Large intestine (tissue), 3 donors: ENCODE results near the gene CTSD. TPM values are rescaled to one million over a fixed set of nuclear protein-coding genes. Genes with fewer than 3 reads are reported as not detected.

Source experiments
- DNase-seq, 2 donors: peaks; one replicate each; pipeline versions ENCODE4 v3.0.0 to v3.0.0-alpha.2; 2013
- H3K27ac ChIP-seq: one replicate; pipeline ENCODE4 v1.5.1; 2013; ENCODE audit warnings: low read length
- H3K27me3 ChIP-seq: 2 replicates; pipeline ENCODE4 v1.6.1; 2013; ENCODE audit warnings: low read length; ENCODE audit not compliant: control insufficient read depth, insufficient read depth
- H3K36me3 ChIP-seq: 2 replicates; pipeline ENCODE4 v1.6.1; 2013; ENCODE audit warnings: low read length; ENCODE audit not compliant: control insufficient read depth, insufficient read depth
- H3K4me1 ChIP-seq: one replicate; pipeline ENCODE4 v1.6.1; 2013; ENCODE audit warnings: low read length; ENCODE audit not compliant: control insufficient read depth, insufficient read depth
- H3K4me3 ChIP-seq: one replicate; pipeline ENCODE4 v1.5.1; 2013; ENCODE audit warnings: low read length
- H3K9me3 ChIP-seq: one replicate; pipeline ENCODE4 v1.6.1; 2013; ENCODE audit warnings: mild to moderate bottlenecking, low read depth, low read length, moderate library complexity; ENCODE audit not compliant: control insufficient read depth
- WGBS: methylation state at CpG from one replicate; pipeline ENCODE4 v1.1.5; 2013; ENCODE audit warnings: low lambda C conversion rate; ENCODE audit not compliant: insufficient coverage; 5-methylcytosine and 5-hydroxymethylcytosine counted together
- polyA plus RNA-seq: library from polyadenylated mRNA; unstranded; fragments of 120-200 nt; gene quantifications from one replicate; pipeline ENCODE4 v1.2.1, GENCODE V29; 2013

Gene CTSD
- polyA plus RNA-seq, 1 donor = 341 TPM

DNA sequence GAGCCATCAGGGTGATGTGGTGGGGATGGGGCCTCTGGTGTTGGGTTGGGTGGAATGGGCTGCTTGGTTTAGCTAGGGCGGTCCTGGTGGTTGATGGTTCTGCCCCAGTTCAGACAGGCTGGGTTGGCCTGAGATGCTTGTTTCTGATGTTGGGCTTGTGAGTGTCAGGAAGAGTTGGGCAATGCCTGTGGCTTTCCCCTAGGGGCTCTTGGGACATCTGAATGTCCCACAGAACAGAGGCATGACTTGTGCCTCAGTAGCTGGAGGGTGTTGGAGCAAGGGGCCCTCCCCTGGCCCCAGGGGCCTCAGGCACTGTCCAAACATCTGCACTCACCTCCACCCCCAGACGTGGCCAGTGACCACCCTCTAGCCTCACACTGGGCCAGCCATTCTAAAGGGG lies 14.0 kb upstream of the CTSD start:
- no peak overlapping the region for H3K4me3 ChIP-seq
- no peak overlapping the region for H3K27ac ChIP-seq
- no CpG with 5 or more reads among the region's 2 CpGs for WGBS
- DNase-seq = no peak
- H3K9me3 ChIP-seq = peaks cover 11% of the 10 kb centered on the region
- no peaks in the 10 kb centered on the region for H3K27me3 ChIP-seq
- H3K4me1 ChIP-seq = peaks cover 8% of the 10 kb centered on the region
- no peaks in the 10 kb centered on the region for H3K36me3 ChIP-seq

DNA sequence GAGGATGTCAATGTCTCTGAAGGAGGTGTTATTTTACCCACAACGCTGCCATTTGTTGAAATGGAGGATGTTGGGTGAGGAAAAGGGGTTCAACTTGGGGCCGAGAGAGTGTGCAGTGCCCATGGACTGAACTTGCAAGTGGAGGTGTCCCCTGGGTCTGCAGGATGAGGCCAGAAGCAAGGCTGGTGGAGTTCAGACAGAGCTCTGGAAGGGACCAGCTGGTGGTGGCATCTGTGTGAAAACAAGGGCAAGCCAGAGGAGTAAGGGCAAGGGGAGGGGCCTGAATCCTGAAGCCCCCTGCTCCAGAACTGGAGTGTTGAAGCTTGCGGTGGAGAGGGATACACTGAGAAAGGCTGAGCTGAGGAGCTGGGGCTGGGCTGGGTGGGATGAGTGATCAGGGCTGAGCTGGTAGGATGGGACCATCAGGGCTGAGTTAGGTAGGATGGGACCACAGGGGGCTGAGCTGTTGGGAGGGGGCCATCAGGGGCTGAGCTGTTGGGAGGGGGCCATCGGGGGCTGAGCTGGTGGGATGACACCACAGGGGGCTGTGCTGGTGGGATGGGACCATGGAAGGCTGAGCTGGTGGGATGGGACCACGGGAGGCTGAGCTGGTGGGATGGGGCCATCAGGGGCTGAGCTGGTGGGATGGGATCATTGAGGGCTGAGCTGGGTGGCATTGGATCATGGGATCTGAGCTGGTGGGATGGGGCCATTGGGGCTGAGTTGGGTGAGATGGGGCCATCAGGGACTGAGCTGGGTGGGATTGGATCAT lies 13.4 kb upstream of the CTSD start:
- Histone ChIP-seq H3K4me1 (peaks cover 13% of the 10 kb centered on the region), H3K27me3 (no peaks in the 10 kb centered on the region), H3K4me3 (no peak overlapping the region), H3K9me3 (peaks cover 11% of the 10 kb centered on the region), H3K27ac (no peak overlapping the region), H3K36me3 (no peaks in the 10 kb centered on the region)
- no peak for DNase-seq
- no CpG with 5 or more reads among the region's 5 CpGs for WGBS

DNA sequence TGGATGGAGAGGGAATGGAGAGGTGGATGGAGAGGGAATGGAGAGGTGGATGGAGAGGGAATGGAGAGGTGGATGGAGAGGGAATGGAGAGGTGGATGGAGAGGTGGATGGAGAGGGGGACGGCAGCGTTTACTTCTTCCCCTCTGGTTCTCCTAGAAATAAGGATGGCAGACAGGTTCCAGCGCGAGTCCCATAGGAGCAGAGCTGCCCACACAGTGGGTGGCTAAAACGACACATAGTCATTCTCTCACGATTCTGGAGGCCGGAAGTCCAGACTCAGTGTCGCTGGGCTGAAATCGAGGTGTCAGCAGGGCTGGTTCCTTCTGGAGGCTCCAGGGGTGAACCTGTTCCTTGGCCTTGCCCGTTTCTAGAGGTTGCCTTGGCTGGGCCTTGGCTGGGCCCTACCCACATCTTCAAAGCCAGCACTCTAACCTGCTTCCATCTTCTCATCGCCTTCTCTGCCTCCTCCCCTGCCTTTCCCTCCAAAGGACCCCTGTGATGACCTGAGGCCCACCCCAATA lies 12.7 kb upstream of the CTSD start:
- Histone ChIP-seq H3K27ac (no peak overlapping the region), H3K36me3 (no peaks in the 10 kb centered on the region), H3K27me3 (peaks cover 2% of the 10 kb centered on the region), H3K9me3 (peaks cover 11% of the 10 kb centered on the region), H3K4me1 (peaks cover 13% of the 10 kb centered on the region), H3K4me3 (no peak overlapping the region)
- no peak for DNase-seq
- no CpG with 5 or more reads among the region's 11 CpGs for WGBS

DNA sequence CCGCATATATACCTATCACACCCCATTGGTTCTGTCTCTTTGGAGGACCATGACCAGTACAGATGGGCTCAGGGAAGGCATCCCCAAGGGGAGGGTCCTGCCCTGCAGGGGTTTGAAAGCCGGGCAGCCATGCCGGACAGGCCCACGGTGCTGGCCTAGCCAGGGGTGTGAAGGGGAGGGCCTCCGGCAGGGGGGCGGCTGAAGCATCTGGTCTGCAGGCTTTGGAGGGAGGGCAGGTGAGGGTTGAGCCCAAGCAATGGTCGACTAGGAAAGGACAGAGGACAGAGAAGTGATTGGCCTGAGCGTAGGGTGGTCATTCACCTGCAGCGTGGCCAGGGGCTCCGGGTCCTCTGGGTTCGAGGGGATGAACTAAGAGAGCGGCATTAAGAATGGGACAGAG lies 11.2 kb upstream of the CTSD start:
- no peaks in the 10 kb centered on the region for H3K36me3 ChIP-seq
- H3K4me1 ChIP-seq = peaks cover 13% of the 10 kb centered on the region
- H3K4me3 ChIP-seq = no peak overlapping the region
- peaks cover 11% of the 10 kb centered on the region for H3K9me3 ChIP-seq
- H3K27me3 ChIP-seq = peaks cover 2% of the 10 kb centered on the region
- H3K27ac ChIP-seq = no peak overlapping the region
- DNase-seq = no peak
- WGBS = no CpG with 5 or more reads among the region's 12 CpGs

DNA sequence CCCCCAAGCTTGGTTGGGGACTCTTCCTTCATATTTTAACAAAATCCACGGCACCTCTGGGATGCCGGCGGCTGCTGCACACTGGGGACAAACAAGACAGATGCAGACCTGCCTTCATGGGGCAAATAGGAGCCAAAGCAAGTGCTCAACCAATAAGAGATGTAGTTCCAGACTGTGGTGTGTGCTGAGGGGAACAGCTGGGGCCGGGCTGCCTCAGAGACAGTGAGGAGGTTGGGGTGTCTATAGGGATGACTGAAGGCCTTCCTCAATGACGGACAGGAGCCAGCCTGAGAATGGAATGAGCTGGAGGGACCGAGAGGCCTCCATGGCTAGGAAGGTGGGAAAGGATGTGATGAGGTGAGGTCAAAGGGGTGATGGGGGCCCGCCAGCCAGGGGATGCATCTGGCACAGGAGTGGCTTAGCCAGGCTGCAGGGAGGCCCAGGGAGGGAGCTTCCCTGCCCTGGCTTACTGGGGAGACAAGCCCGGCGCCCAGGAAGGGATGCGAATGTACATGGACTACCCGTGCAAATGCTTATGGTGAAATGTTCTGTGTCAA lies 10.3 kb upstream of the CTSD start:
- Histone ChIP-seq H3K27me3 (peaks cover 2% of the 10 kb centered on the region), H3K4me1 (peaks cover 13% of the 10 kb centered on the region), H3K36me3 (no peaks in the 10 kb centered on the region), H3K4me3 (no peak overlapping the region), H3K9me3 (peaks cover 11% of the 10 kb centered on the region), H3K27ac (no peak overlapping the region)
- no CpG with 5 or more reads among the region's 11 CpGs for WGBS
- DNase-seq = no peak

DNA sequence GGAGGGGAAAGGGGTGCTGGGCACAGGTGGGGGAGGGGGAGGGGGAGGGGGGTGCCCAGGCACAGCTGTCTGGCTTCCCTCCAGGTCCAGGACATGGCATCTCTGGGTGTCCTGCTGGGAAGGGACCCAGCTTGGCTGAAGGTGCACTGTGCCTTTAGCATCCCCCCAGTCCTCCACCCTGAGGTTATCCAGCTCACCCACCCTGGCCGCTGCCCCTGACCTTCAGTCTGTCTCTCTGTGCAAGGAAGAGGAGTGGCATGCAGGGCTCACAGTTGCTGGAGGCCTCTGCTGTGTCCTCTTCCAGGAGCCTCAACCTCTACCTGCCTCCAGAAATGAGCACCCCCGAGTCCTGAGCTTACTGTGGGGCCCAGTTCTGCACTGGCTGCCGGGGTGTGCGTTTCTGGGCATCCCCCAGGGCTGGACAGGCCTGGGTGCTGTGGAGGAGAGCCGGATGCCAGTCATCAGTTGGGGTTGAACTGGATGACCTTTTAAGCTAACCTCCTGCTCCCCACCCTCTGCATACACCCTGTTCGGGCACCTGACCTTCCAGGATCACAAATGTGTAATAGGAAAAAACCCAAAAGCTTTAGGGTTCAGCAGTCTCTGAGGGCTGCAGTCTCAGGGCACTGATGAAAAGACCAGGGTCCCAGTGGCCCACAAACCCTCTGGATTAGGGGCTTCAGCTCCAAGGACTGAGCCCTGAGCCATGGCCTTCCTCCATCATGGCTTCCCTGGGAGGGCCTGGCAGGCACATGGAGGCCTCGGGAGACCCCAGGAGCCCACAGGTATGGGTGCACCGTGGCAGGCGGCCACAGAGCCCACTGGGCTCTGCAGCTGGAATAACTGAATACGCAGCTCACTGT lies 9.6 kb upstream of the CTSD start:
- no peak overlapping the region for H3K4me3 ChIP-seq
- H3K27ac ChIP-seq = no peak overlapping the region
- no peak for DNase-seq
- H3K9me3 ChIP-seq = peaks cover 11% of the 10 kb centered on the region
- H3K4me1 ChIP-seq = peaks cover 9% of the 10 kb centered on the region
- no CpG with 5 or more reads among the region's 10 CpGs for WGBS
- peaks cover 2% of the 10 kb centered on the region for H3K27me3 ChIP-seq
- H3K36me3 ChIP-seq = no peaks in the 10 kb centered on the region

DNA sequence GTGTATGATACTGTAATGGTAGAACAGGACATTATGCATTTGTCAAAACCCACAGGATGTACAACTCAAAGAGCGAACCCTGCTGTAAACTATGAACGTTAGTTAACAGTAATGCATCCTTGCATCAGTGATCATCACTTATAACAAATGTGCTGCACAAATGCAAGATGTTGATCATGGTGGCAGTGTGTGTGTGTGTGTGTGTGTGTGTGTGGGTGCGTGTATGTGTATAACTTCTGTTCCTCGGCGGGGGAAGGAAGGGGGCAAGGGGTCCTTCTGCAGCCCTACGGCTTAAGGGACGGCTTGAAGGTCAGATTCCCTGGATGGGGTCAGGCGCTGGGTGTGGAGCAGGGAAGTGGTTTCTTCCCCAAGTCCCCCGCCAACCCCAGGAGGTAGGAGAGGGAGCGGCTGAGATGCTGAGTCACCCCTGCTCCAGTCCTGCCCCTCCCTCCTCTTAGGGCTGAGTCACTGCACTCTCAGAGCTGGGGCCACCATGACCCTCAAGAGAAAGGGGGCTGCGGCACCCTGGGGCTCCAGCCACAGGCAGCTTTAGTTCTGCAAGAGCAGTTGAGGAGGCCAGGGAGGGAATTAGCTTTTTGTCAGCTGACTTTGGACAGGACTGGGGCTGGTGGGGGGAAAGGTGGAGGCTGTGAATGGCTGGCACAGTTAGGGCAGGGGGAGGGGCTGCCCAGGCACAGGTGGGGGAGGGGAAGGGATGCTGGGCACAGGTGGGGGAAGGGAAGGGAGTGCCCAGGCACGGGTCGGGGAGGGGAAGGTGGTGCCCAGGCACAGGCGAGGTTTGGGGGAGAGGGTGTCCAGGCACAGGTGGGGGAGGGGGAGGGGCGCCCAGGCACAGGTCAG lies 8.8 kb upstream of the CTSD start:
- Histone ChIP-seq H3K36me3 (no peaks in the 10 kb centered on the region), H3K4me1 (peaks cover 5% of the 10 kb centered on the region), H3K9me3 (peaks cover 11% of the 10 kb centered on the region), H3K27ac (no peak overlapping the region), H3K27me3 (peaks cover 2% of the 10 kb centered on the region), H3K4me3 (no peak overlapping the region)
- DNase-seq = peak; percentile 46 to 68
- WGBS = no CpG with 5 or more reads among the region's 15 CpGs

DNA sequence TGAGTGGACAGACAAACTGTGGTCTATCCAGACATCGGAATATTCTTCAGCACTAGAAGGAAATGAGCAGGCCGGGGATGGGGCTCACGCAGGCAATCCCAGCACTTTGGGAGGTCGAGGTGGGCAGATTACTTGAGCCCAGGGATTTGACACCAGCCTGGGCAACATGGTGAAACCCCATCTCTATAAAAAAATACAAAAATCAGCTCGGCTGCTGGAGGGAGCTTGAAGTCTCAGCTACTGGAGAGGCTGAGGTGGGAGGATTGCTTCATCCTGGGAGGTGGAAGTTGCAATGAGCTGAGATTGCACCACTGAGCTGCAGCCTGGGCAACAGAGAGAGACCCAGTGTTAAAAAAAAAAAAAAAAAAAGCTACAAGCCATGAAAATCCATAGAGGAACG lies 8.0 kb upstream of the CTSD start:
- Histone ChIP-seq H3K36me3 (no peaks in the 10 kb centered on the region), H3K4me1 (peaks cover 5% of the 10 kb centered on the region), H3K9me3 (peaks cover 11% of the 10 kb centered on the region), H3K27ac (no peak overlapping the region), H3K4me3 (no peak overlapping the region), H3K27me3 (peaks cover 2% of the 10 kb centered on the region)
- no peak for DNase-seq
- WGBS = 90% methylated on average over 2 of the region's 6 CpGs

DNA sequence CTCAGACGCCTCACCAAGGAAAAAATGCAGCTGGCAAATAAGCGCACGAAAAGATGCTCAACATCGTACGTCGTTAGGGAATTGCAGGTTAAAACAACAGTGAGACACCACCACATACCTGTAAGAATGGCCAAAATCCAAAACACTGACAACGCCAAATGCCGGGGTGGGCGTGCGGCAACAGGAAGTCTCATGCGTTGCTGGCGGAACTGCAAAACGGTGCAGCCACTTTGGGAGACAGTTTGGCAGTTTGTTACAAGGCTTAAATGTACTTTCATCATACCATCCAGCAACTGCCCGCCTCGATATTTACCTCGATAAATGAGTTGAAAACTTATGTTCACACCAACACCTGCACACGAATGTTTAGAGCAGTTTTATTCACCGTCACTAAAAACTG lies 7.5 kb upstream of the CTSD start:
- Histone ChIP-seq H3K4me3 (no peak overlapping the region), H3K4me1 (peaks cover 5% of the 10 kb centered on the region), H3K9me3 (peaks cover 8% of the 10 kb centered on the region), H3K36me3 (no peaks in the 10 kb centered on the region), H3K27ac (no peak overlapping the region), H3K27me3 (peaks cover 2% of the 10 kb centered on the region)
- DNase-seq = no peak
- WGBS = 96% methylated on average over 4 of the region's 18 CpGs

DNA sequence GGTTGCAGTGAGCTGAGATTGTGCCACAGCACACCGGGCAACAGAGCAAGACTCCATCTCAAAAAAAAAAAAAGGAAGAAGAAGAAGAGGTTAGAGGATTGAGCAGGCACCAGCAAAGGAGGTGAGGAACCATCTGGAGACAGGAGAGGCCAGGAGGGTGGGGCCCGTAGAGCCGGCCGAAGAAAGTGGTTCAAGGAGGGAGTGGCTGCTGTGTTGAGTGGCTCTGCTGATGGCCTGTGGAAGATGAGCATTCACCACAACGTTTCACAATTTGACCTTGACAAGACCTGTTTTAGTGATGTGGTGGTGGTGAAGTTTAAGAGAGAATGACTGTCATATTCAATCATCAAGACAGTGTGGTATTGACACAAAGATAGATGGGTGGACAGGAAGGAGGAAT lies 6.8 kb upstream of the CTSD start:
- H3K36me3 ChIP-seq = no peaks in the 10 kb centered on the region
- peaks cover 2% of the 10 kb centered on the region for H3K27me3 ChIP-seq
- H3K9me3 ChIP-seq = peaks cover 6% of the 10 kb centered on the region
- DNase-seq = no peak
- WGBS = 100% methylated on average over 1 of the region's 5 CpGs
- peaks cover 5% of the 10 kb centered on the region for H3K4me1 ChIP-seq
- no peak overlapping the region for H3K27ac ChIP-seq
- no peak overlapping the region for H3K4me3 ChIP-seq
